NCI-H1417 (cell line): ENCODE measurements around the gene TMEM154.
A peak's percentile ranks its signal among the peaks of the same experiment; 100 is the strongest.

Experiments used
- DNase-seq, 3 experiments: peaks; one replicate each; lab custom pipeline; 2025; lab: John Stamatoyannopoulos, UW

The TMEM154 gene

DNA sequence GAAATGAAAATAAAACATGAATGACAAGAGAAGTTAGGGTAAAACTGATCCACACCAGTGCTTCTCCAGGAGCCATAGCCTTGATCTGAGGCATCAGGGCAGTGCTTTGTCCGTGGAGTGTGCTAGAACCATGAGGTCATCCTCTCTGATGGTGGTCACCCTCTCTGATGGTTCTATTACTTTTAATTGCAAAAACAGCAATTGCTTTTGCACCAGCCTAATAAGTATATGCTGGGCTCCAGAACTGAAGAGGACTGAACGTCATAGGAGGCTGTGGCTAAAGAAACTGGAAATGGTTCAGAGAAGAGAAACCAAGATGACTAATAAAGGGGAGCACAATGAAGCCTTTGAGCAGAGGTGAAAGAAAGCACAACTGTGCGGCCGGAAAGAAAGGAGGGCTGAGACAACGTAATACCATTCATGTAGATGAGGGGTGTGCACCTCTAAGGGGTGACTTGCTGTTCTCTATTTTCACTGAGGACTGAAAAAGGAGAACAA, 17.0 kb upstream of the TMEM154 start:
- no peak for DNase-seq

DNA sequence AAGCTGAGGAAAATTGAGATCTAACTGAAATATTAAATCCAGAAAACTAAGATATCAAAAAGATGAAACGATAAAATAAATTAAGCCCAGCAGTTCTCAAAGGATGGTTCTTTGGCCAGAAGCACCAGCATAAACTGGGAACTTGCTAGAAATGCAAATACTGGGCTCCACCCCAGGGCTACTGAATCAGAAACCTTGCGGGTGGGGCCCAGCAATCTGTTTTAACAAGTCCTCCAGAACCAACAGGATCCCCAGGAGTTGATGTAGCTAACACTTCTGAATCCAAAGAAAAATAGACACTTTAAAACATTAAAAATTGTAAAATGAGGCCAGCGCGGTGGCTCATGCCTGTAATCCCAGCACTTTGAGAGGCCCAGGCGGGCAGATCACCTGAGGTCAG, 14.1 kb upstream of the TMEM154 start:
- no peak for DNase-seq

DNA sequence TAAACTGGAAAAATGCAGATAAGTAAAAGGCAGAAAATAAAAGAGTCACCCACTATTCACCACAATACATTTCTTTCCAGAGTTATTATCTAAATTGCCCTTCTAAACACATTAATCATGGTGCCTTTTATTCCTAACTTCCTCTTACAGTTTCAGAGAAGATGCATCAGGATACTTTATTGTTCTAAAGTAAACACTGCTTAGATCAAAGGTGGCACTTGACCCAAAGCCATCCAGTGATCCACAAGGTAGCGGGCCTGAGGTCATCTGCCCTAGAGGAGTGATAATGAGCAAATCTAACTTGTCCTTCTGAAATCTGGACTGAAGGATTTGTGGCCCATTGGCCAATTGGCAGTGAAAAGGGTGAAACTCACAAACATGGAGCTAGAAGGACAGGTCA, 12.0 kb upstream of the TMEM154 start:
- peak in 2 of 3 experiments; percentile 65 to 92 for DNase-seq

DNA sequence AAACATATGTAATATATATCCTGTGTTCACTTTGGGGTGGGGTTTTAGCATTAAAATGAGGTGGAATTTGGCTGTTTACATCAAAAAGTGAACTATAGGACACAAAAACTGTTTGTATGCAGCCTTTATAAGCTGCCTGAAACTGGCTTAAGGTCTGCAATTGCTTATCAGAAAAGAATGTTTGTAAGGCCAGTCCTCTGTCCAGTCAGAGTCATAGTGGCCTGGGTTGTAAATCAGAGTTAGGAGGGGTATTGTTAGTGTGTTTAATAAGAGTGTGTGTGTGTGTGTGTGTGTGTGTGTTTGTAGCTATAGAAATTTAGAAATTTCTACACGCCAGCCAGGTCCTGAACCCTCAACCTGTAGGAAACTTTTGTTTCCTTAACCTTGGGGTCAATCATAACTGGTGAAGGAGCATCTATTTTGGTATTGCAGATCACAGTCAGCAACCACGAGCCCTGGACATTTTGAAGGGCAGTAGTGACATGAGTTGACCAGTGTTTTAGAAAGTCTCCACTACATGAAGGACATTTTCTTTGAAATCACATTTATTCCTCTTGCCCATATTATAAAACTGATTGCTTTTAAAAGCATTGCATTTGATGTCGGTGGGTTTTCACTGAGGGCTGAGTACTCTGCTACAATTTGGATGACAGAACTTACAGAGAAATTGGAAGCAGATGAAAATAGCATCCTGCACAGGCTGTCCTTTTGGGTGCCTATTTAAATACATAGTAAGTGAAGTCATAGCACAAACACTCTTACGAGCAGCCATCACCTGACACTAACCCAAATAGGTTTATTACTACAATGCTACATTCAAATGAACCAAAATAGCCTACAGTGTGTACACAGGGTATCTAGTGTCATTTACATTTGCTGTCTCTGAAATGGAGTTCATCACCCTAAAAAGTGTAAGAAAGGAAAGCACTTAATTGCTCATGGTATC, 11.2 kb upstream of the TMEM154 start:
- peak in 2 of 3 experiments; percentile 65 to 92 for DNase-seq

DNA sequence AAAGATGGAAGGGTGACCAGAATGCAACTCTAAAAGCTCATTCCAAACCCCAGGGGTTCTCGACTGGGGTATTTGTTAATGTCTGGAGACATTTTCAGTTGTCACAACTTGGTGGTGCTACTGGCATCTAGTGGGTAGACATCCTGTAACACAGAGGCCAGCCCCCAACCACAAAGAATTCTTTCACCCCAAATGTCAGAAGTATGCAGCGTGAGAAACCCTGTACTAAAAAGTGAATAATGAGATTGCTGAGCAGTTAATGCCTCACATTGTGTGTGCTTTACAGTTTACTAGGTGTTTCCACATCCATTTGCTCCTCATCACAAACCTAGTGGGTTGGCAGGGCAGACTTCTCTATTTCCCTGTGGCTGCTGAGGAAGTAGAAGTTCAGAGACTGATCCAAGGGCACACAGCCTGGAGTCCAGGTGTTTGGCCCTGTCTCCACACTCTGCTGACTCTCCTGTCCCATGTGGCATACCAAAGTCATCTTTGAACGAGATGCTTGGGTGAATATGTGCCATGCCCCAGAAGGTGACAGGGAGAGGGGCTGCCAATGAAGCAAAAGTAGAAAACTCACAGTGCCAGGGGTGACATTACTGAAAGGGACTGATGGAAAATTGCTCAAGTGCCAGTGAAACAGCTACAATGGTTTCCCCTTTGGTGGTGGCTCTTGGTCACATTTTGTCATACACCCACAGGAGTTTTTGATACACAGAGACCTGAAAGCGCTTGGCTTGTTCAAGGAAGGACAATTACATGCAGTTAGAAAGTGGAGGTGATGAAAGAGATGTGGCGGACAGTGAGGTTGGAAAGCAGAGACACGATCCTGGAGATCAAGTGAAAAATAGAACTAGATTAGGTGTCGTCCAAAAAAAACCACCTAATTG, 10.1 kb upstream of the TMEM154 start:
- no peak for DNase-seq

DNA sequence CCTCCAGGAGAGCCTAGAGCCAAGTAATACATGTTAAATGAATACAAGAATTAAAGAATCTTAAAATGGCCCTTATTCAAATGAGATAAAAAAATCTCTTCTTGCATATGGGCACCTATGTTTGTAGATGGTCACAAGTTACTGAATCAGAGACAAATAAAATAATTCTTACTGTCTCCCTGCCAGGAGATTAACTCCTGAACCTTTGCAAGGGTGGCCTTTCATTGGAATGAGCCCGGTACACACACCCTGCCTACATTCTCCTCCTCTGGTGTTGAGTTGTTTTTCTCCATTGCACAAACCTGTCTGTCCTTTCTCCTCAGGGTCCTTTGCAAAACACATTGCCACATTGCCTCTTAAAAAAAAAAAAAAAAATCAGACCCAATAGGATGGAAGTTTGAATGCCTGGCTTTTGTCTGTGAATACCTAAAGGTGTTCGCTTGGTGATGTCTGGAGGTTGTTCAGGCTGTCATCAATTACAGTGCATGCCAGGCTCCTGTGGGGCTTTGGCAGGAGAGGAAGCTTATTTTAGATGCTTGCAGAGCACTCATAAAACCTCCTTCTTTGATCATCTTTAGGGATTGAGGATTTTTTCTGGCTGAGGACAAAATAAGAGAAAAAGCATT, 8.3 kb upstream of the TMEM154 start:
- DNase-seq: peak in 1 of 3 experiments; percentile 22

DNA sequence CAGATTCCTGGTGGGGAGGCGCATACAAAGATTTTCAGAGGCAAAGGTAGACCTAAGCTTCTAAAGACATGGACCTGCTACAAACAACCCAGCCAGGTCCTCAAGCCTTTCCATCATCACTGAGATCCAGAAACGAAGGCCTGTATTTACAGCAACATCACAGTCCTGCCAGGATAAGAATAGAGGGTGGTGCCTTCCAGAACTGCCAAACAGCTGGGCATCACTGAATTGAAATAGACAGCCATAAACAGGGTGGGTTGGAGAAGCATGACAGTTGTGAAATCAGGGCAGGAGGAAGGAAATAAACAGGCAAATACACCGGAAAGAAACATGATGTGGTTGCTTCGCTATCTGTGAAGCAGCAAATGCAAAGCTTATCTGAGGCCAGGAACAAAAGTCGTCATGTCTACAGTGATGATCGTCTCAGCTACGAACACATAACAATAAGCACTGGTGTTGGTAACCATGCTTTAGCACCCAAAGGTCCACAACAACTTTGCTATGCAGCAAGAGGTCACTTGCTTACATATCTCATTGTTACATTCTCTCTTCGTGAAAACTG, 6.7 kb upstream of the TMEM154 start:
- DNase-seq: no peak

DNA sequence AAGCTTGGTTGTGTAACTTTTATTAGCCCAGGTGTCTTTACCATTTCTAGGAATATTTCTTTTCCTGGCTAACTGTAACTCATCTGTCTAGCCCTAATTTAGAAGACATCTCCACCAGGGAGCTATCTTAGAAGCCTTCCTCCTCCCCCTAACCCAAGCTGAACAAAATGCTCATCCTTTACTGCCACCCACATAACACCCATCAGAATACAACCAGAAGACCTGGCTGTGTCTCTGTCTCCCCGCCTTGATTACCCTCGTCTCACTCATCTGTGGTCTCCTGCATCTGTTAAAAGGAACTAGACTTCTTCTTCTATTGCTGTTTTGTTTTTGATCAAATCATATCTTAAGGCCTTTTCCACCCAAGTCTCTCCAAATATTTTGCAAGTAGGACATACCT, 4.8 kb upstream of the TMEM154 start:
- DNase-seq: no peak

DNA sequence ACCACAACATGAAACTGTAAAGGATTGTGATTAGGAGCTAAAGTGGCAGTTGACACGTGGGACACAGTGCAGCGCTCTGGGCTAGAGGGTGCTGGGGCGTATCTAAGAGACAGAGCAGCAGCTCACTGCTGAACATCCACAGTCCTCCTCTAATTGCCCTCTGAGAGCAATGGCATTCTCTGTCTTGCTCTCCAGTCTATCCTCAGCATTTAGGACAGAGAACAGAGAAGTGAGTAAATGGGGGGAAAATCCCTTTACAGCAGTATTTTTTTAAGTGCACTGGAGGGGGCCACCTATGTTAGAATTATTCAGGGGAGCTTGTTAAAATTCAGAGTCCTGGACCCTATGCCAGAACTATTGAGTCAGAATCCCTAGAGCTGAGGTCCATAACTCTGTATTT, 4.2 kb upstream of the TMEM154 start:
- no peak for DNase-seq

DNA sequence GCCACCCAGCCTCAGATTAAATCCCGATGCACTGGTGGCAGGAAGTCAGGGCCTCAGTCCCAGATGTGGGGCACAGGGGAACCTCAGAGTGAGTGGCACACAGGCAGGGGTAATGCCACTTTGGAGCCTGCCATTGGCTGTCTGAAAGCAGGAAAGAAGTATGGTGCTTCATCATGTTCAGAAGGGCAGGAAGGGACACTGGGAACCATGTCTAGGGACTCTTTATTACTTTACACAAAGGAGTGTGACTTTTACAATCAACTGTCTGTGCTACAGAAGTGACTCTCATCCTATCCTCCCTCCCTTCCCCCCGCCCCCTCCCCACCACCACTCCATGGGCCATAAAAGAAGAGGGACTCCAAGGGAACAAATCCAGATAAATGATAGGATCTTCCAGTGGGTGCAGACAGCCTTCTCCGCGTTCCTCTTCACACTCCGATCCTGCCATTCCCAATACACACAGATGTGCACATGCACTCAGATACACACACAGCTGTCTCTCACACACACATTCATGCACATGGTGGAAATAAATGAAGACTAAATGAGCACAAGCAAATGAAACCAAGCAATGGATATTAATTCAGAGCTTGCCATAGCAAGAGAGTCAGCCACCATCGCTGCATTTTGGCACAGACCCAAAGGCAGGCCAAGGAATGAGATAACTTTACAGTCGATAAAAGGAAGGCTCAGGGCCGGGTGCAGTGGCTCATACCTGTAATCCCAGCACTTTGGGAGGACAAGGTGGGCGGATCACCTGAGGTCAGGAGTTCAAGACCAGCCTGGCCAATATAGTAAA, 2.5 kb upstream of the TMEM154 start:
- DNase-seq: peak in 2 of 3 experiments; percentile 28 to 34

DNA sequence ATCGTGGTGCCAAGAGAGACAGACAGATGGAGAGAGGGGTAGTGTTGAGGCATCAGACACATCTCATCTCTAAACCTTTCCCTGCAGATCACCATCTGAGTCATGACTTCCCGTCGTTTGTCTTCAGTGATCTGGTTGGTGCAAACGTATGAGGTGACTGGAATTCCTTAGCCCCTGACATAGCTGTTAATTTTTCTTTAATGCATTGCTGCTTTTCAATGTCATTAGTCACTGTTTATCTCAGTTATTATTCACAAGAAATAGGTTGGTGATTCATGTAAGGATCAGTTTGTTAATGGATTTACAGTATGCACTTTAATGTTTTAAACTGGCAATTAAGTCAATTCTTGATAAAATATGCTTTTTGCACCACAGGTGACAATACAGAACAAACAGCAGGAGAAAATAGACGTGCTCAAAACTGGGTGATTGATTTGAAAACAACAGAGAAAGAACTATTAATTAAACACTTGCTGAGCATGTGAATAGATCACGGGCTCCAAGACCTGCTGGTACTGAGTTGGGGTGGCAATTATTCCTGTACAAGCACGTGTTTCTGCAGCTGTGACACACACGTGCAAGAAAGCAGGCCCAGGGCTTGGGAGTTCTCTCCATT, 1.3 kb upstream of the TMEM154 start:
- DNase-seq: peak in 2 of 3 experiments; percentile 83 to 98

DNA sequence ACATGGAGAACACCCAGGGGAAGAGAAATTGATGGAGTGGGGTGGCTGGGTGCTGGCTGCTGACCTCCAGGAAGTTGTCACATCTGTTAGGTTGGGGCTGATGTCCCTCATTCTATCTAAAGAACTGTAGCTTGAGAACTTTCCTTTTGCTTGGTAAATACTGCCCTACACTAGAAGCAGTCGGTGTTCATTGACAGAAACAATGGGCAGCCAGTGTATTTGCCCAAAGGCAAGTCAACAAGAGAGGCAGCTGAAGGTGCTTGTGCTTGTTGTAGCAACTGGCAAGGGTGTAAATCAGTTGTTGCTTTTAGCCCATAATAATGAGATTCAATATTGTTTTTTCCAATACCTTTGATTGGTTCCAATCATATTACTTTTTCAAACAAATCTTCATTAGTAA, 956 bp downstream of the TMEM154 start:
- peak in 2 of 3 experiments; percentile 37 to 84 for DNase-seq

DNA sequence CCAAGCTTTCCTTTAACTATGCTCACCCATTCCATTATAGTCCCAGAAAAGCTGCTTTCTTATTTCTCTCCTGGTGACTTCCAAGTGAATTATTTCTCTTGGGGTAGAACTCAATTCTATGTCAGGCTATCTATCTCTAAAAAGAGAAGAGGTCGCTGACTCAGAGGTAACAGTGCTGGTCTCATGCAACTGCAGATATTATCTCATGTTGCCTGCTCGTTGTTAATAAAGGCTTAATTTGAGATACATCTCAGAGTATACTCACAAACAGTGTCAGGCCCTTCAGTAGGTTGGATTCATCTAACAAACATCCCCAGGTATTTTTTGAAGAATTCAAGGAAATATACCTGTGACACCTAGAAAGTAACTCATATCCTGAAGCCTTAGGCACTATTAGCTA, 2.7 kb downstream of the TMEM154 start:
- DNase-seq: no peak

DNA sequence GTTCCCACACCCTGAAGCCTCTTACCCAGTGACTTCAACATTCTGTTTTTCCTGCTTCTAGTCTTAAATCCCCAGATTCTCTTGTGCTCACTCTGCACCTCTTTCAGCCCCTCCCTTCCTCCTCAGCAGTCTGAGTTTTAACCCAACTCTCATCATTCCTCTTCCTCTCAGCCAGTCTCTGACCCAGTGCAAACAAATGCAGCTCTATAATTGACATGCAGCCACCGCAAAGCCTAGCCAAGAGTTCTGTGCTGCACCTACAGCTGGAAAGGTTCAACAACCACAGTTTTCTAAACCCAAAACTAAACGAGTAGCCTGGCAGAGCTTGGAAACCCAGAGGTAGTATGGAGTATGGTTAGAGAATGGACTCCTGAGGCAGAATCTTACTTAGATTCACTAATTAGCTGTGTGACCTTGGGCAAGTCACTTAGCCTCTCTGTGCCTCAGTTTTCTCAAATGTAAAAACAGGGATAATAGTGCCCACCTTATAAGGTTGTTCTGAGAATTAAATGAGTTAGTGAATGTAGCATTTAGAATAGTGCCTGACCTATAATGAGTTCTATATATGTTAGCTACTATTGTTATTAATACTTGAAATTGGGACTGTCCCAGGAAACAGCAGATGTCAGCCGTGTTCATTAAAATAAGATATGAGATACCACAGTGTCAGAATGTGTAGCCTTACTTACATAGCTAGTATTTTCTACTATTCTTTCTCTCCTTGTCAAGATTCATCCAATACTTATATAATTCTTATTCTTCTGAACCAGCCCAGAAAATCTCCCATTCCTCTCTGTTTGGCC, 3.5 kb downstream of the TMEM154 start:
- DNase-seq: no peak

DNA sequence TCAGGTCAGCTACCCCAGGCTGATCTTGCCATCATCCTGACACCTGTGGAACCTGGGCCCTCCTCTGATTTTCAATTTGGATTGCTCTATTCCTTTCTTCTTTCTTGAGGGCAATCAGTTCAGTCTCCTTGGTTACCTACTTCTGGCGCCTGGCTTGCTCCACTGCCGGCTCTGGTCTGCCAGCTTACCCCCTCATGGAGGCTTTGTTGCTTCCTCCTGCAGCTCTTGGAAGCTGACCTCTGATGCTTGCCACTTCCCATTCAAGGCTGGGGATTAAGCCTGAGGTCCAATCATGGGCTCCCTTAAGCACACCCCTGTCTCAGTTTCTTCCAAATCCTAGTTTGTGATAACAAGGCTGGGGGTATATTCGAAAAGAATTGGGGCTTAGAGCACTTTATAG, 5.4 kb downstream of the TMEM154 start:
- DNase-seq: no peak

DNA sequence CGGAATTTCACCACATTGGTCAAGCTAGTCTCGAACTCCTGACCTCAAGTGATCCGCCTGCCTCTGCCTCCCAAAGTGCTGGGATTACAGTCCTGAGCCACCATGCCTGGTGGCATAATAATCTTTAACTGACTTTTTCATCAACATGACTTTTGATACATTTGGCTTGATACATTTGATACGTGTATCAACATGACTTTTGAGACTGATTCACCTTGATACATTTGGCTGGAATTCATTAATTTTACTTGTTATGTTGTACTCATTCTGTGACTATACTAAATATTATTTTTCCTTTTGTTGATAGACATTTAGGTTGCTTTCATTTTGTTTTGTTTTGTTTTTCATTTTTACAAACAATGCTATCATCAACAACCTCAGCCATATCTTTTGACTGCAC, 6.3 kb downstream of the TMEM154 start:
- DNase-seq: no peak

DNA sequence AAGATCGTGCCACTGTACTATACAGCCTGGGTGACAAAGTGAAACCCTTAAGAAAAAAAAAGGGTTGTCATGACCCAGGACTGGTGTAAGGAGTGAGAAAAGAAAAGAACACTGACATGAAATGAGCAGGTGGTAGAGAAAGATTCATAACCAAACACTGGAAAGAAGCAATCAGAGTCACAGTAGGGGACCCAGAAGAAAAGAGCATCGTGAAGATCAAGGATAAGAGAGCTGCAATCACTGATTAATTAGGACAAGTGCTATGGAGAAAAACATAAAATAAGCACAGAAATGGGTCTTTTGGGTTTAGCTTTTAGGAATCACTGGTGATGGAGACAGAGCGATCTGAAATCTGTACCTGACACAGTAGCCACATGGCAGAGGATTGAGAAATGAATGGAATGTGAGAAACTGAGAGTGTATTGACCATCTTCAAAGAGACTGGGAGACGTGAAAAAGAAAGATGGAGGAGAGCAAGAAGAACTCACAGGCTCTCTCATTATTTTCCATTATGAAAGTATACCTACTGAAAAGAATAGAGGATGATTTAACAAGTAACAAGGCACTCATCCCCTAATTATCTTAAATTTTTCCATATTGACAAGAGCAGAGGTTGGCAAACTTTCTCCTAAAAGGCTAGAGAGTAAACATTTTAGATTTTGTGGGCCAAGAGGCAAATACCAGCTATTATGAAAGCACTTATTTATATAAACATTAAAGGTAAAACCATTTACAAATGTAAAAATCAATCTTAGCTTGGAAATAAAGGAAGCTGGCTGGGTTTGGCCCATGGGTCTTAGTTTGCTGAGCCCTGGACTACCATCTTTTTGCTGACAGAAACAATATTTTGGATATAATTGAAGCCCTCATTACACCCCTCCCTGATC, 7.3 kb downstream of the TMEM154 start:
- peak in 1 of 3 experiments; percentile 44 for DNase-seq

DNA sequence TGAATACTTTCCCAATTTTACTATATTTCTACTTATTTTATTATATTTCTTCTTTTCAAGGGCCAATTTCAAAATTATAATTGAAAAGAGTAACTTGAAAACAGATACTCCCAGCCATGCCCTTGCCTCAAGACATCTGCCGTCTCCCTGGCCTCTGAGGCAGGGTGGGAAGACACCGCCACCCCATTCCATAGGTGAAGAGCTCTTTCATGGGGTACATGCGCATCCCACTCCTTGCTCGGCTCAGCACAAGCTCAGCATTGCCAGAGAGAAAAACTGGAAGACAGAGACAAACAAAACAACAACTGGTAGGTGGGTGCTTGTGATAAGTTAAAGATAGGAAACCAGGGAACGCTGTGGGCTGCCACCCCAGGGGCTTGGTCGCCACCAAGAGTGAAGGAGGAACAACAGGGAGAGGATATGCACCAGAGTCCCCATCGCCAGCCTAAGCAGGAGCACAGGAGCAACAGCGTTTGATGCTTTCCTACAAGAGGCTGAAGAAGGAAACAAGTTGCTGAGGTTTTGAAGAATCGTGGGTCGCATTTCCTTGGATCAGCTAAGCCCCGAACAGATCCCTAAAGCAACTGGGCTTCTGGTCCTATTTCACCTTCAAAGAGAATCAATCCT, 11.3 kb downstream of the TMEM154 start:
- DNase-seq: no peak
